ENCODE data around the gene NUDT11. TPM values are rescaled to one million over a fixed set of nuclear protein-coding genes. Genes with fewer than 3 reads are reported as not detected.

NUDT11 gene
- total and polyA plus RNA-seq, 9 of the 15 experiments (the other 6 are each of a cell fraction or from before 2014, with no cell fraction given): 0.01 to 0.19 (median 0.08) TPM; not detected in 3

- TF ChIP-seq, protein P1, sequence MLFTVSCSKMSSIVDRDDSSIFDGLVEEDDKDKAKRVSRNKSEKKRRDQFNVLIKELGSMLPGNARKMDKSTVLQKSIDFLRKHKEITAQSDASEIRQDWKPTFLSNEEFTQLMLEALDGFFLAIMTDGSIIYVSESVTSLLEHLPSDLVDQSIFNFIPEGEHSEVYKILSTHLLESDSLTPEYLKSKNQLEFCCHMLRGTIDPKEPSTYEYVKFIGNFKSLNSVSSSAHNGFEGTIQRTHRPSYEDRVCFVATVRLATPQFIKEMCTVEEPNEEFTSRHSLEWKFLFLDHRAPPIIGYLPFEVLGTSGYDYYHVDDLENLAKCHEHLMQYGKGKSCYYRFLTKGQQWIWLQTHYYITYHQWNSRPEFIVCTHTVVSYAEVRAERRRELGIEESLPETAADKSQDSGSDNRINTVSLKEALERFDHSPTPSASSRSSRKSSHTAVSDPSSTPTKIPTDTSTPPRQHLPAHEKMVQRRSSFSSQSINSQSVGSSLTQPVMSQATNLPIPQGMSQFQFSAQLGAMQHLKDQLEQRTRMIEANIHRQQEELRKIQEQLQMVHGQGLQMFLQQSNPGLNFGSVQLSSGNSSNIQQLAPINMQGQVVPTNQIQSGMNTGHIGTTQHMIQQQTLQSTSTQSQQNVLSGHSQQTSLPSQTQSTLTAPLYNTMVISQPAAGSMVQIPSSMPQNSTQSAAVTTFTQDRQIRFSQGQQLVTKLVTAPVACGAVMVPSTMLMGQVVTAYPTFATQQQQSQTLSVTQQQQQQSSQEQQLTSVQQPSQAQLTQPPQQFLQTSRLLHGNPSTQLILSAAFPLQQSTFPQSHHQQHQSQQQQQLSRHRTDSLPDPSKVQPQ (CRISPR knock-in tag; IDR thresholded peaks at IDR 0.05; ENCODE audit: borderline replicate concordance): no peak
- TF ChIP-seq, protein P2, sequence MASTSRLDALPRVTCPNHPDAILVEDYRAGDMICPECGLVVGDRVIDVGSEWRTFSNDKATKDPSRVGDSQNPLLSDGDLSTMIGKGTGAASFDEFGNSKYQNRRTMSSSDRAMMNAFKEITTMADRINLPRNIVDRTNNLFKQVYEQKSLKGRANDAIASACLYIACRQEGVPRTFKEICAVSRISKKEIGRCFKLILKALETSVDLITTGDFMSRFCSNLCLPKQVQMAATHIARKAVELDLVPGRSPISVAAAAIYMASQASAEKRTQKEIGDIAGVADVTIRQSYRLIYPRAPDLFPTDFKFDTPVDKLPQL (IDR thresholded peaks at IDR 0.05; ENCODE audit: extremely low read depth, insufficient read length): no peak
- TF ChIP-seq, protein P3, sequence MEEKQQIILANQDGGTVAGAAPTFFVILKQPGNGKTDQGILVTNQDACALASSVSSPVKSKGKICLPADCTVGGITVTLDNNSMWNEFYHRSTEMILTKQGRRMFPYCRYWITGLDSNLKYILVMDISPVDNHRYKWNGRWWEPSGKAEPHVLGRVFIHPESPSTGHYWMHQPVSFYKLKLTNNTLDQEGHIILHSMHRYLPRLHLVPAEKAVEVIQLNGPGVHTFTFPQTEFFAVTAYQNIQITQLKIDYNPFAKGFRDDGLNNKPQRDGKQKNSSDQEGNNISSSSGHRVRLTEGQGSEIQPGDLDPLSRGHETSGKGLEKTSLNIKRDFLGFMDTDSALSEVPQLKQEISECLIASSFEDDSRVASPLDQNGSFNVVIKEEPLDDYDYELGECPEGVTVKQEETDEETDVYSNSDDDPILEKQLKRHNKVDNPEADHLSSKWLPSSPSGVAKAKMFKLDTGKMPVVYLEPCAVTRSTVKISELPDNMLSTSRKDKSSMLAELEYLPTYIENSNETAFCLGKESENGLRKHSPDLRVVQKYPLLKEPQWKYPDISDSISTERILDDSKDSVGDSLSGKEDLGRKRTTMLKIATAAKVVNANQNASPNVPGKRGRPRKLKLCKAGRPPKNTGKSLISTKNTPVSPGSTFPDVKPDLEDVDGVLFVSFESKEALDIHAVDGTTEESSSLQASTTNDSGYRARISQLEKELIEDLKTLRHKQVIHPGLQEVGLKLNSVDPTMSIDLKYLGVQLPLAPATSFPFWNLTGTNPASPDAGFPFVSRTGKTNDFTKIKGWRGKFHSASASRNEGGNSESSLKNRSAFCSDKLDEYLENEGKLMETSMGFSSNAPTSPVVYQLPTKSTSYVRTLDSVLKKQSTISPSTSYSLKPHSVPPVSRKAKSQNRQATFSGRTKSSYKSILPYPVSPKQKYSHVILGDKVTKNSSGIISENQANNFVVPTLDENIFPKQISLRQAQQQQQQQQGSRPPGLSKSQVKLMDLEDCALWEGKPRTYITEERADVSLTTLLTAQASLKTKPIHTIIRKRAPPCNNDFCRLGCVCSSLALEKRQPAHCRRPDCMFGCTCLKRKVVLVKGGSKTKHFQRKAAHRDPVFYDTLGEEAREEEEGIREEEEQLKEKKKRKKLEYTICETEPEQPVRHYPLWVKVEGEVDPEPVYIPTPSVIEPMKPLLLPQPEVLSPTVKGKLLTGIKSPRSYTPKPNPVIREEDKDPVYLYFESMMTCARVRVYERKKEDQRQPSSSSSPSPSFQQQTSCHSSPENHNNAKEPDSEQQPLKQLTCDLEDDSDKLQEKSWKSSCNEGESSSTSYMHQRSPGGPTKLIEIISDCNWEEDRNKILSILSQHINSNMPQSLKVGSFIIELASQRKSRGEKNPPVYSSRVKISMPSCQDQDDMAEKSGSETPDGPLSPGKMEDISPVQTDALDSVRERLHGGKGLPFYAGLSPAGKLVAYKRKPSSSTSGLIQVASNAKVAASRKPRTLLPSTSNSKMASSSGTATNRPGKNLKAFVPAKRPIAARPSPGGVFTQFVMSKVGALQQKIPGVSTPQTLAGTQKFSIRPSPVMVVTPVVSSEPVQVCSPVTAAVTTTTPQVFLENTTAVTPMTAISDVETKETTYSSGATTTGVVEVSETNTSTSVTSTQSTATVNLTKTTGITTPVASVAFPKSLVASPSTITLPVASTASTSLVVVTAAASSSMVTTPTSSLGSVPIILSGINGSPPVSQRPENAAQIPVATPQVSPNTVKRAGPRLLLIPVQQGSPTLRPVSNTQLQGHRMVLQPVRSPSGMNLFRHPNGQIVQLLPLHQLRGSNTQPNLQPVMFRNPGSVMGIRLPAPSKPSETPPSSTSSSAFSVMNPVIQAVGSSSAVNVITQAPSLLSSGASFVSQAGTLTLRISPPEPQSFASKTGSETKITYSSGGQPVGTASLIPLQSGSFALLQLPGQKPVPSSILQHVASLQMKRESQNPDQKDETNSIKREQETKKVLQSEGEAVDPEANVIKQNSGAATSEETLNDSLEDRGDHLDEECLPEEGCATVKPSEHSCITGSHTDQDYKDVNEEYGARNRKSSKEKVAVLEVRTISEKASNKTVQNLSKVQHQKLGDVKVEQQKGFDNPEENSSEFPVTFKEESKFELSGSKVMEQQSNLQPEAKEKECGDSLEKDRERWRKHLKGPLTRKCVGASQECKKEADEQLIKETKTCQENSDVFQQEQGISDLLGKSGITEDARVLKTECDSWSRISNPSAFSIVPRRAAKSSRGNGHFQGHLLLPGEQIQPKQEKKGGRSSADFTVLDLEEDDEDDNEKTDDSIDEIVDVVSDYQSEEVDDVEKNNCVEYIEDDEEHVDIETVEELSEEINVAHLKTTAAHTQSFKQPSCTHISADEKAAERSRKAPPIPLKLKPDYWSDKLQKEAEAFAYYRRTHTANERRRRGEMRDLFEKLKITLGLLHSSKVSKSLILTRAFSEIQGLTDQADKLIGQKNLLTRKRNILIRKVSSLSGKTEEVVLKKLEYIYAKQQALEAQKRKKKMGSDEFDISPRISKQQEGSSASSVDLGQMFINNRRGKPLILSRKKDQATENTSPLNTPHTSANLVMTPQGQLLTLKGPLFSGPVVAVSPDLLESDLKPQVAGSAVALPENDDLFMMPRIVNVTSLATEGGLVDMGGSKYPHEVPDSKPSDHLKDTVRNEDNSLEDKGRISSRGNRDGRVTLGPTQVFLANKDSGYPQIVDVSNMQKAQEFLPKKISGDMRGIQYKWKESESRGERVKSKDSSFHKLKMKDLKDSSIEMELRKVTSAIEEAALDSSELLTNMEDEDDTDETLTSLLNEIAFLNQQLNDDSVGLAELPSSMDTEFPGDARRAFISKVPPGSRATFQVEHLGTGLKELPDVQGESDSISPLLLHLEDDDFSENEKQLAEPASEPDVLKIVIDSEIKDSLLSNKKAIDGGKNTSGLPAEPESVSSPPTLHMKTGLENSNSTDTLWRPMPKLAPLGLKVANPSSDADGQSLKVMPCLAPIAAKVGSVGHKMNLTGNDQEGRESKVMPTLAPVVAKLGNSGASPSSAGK (IDR thresholded peaks at IDR 0.05): no peak
- TF ChIP-seq HMGXB4 (CRISPR knock-in tag; IDR thresholded peaks at IDR 0.05) (no peak), ZNF24 (IDR thresholded peaks at IDR 0.05) (no peak), ZBTB1 (CRISPR knock-in tag; IDR thresholded peaks at IDR 0.05; ENCODE audit: borderline replicate concordance, low read depth) (no peak), MTA2 (IDR thresholded peaks at IDR 0.05; ENCODE audit: low read depth) (no peak), ZBTB26 (CRISPR knock-in tag; IDR thresholded peaks at IDR 0.05) (no peak)
Measured at GRCh38 chrX:51440365-51440764, 56.0 kb downstream of the NUDT11 start (continued).
